Mammary epithelial cell (primary cell): Measurements from ENCODE around the gene NOL3.

ENCODE experiments used
- EZH2 ChIP-seq: IDR thresholded peaks from 2 replicates; pipeline ENCODE4 v1.6.1; 2012; ENCODE audit warnings: low read length, inconsistent platforms, borderline replicate concordance
- TF ChIP-seq, protein P1 (sequence below), 2 donors: IDR thresholded peaks in 1 of 2; conservative IDR thresholded peaks in 1 of 2; 2 replicates each; pipeline ENCODE4 v1.5.1; 2011 to 2012; ENCODE audit warnings: inconsistent platforms in 2 of 2, low read length in 2 of 2, mild to moderate bottlenecking in 2 of 2, control low read depth in 1 of 2, low read depth in 1 of 2; ENCODE audit not compliant: insufficient read depth in 1 of 2; ENCODE audit errors: extremely low read depth in 1 of 2

DNA sequence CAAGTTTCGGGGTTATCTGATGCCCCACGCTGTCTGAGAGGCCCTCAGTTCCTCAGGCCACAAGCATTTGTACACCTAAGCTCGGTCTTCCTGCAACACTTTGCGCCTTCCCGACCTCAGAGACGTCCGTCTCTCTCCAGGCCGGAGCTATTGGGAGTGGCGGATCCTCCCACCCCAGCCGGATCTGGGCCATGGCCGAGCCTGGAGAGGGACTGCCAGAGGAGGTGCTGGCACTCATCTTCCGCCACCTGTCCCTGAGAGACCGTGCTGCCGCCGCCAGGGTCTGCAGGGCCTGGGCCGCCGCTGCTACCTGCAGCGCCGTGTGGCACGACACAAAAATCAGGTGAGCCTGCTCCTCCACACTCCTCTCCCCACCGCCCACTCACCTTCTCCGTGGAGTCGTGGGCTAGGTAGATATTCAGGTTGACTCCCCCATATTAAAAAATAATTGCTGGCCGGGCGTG lies 8.7 kb upstream of the NOL3 start:
- TF ChIP-seq, protein P1, sequence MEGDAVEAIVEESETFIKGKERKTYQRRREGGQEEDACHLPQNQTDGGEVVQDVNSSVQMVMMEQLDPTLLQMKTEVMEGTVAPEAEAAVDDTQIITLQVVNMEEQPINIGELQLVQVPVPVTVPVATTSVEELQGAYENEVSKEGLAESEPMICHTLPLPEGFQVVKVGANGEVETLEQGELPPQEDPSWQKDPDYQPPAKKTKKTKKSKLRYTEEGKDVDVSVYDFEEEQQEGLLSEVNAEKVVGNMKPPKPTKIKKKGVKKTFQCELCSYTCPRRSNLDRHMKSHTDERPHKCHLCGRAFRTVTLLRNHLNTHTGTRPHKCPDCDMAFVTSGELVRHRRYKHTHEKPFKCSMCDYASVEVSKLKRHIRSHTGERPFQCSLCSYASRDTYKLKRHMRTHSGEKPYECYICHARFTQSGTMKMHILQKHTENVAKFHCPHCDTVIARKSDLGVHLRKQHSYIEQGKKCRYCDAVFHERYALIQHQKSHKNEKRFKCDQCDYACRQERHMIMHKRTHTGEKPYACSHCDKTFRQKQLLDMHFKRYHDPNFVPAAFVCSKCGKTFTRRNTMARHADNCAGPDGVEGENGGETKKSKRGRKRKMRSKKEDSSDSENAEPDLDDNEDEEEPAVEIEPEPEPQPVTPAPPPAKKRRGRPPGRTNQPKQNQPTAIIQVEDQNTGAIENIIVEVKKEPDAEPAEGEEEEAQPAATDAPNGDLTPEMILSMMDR (conservative IDR thresholded peaks at IDR 0.05 in 1 of 2, IDR thresholded peaks at IDR 0.05 in 1 of 2; ENCODE audit: extremely low read depth in 1 of 2, insufficient read depth in 1 of 2, low read depth in 1 of 2, low read length in 2 of 2): no peak
- TF ChIP-seq EZH2: no peak
